ENCODE data around the gene ITGA5. TPM values are rescaled to one million over a fixed set of nuclear protein-coding genes. Genes with fewer than 3 reads are reported as not detected.

ITGA5 gene
- total RNA-seq, 1 donor from 2014 or later: 317 TPM

DNA sequence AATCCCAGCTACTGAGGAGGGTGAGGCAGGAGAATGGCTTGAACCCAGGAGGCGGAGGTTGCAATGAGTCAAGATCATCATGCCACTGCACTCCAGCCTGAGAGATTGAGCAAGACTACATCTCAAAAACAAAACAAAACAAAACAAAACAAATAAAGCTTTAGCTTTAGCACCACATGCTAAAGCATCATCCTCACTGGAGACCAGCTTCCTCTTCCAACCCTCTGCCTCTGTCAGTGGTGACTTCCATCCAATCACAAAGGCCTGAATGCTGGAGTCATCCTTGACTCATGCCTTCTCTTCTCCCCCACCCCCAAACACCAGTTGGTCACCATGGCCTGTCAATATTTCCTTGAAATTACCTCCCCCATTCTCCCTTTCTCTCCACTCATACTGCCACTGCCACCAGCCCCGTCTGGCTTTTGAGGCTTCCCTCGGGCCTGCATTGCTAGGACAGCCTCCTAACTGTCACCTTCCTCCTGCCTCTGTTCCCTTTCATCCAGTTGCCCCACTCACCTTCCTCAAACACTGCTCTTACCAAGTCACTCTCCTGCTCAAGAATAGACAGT lies 35.9 kb downstream of the ITGA5 start:
- peak overlapping the region; percentile 84 for H3K27ac Mint-ChIP-seq (ENCODE audit: unreplicated experiment)
- Histone ChIP-seq H3K4me2 (ENCODE audit: low read length) (peak overlapping the region; percentile 43), H3K4me3 (ENCODE audit: insufficient read depth, low read depth, low read length) (no peak overlapping the region), H3K9ac (ENCODE audit: low read length) (no peak overlapping the region), H4K20me1 (ENCODE audit: insufficient read depth, low read length) (peaks cover 4% of the 10 kb centered on the region), H3K4me1 (ENCODE audit: insufficient read depth, low read length) (peaks cover 17% of the 10 kb centered on the region), H3K27ac (ENCODE audit: low read depth, low read length) (peak overlapping the region; percentile 49), H2AFZ (ENCODE audit: low read depth, low read length) (peak overlapping the region; percentile 18), H3K9me3 (ENCODE audit: insufficient read depth, low read depth, low read length) (no peaks in the 10 kb centered on the region), H3K79me2 (ENCODE audit: insufficient read depth, low read length) (no peaks in the 10 kb centered on the region), H3K27me3 (ENCODE audit: insufficient read depth, low read length) (no peaks in the 10 kb centered on the region), H3K36me3 (ENCODE audit: insufficient read depth, low read length) (no peaks in the 10 kb centered on the region)
- H3K9me3 Mint-ChIP-seq (ENCODE audit: unreplicated experiment): peaks cover 1% of the 10 kb centered on the region
- no peaks in the 10 kb centered on the region for H3K27me3 Mint-ChIP-seq (ENCODE audit: low read depth, unreplicated experiment)
- DNase-seq (ENCODE audit: low read depth): peak; percentile 70
- H3K4me1 Mint-ChIP-seq (ENCODE audit: low read depth, unreplicated experiment): peaks cover 26% of the 10 kb centered on the region
- TF ChIP-seq, protein P1, sequence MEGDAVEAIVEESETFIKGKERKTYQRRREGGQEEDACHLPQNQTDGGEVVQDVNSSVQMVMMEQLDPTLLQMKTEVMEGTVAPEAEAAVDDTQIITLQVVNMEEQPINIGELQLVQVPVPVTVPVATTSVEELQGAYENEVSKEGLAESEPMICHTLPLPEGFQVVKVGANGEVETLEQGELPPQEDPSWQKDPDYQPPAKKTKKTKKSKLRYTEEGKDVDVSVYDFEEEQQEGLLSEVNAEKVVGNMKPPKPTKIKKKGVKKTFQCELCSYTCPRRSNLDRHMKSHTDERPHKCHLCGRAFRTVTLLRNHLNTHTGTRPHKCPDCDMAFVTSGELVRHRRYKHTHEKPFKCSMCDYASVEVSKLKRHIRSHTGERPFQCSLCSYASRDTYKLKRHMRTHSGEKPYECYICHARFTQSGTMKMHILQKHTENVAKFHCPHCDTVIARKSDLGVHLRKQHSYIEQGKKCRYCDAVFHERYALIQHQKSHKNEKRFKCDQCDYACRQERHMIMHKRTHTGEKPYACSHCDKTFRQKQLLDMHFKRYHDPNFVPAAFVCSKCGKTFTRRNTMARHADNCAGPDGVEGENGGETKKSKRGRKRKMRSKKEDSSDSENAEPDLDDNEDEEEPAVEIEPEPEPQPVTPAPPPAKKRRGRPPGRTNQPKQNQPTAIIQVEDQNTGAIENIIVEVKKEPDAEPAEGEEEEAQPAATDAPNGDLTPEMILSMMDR (IDR thresholded peaks at IDR 0.05; ENCODE audit: insufficient read depth, low read depth, low read length): no peak
- TF ChIP-seq EZH2 (IDR thresholded peaks at IDR 0.05; ENCODE audit: insufficient read depth, low read length): no peak
- no peak for FAIRE-seq
- H3K36me3 Mint-ChIP-seq (ENCODE audit: low read depth, unreplicated experiment): peaks cover 11% of the 10 kb centered on the region
- peak overlapping the region; percentile 40 for H3K4me3 Mint-ChIP-seq (ENCODE audit: unreplicated experiment)

DNA sequence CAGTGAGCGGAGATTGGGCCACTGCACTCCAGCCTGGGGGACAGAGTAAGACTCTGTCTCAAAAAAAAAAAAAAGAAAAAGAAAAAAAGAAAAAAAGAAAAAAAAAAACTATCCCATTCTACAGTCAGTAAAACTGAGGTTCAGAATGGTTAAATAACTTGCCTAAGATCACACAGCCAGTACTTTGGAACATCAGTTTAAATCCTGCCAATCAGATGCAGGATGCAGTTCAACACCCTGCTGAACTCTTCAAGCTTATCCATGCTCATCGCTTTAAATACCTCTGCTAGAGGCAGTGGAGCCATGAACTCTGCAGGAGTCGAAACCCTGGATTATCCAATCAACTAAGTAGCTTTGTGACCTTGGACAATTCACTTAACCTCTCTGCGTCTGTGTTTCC lies 37.9 kb downstream of the ITGA5 start:
- peaks cover 21% of the 10 kb centered on the region for H3K4me1 Mint-ChIP-seq (ENCODE audit: low read depth, unreplicated experiment)
- H3K79me2 ChIP-seq (ENCODE audit: insufficient read depth, low read length): no peaks in the 10 kb centered on the region
- peaks cover 15% of the 10 kb centered on the region for H3K36me3 Mint-ChIP-seq (ENCODE audit: low read depth, unreplicated experiment)
- H3K27ac ChIP-seq (ENCODE audit: low read depth, low read length): no peak overlapping the region
- FAIRE-seq (no peak), DNase-seq (ENCODE audit: low read depth) (no peak)
- H3K4me3 ChIP-seq (ENCODE audit: insufficient read depth, low read depth, low read length): no peak overlapping the region
- peaks cover 3% of the 10 kb centered on the region for H3K9me3 Mint-ChIP-seq (ENCODE audit: unreplicated experiment)
- H3K4me3 Mint-ChIP-seq (ENCODE audit: unreplicated experiment): no peak overlapping the region
- H2AFZ ChIP-seq (ENCODE audit: low read depth, low read length): no peak overlapping the region
- H4K20me1 ChIP-seq (ENCODE audit: insufficient read depth, low read length): peaks cover 4% of the 10 kb centered on the region
- peaks cover 6% of the 10 kb centered on the region for H3K27me3 Mint-ChIP-seq (ENCODE audit: low read depth, unreplicated experiment)
- H3K27ac Mint-ChIP-seq (ENCODE audit: unreplicated experiment): no peak overlapping the region
- TF ChIP-seq, protein P1 (IDR thresholded peaks at IDR 0.05; ENCODE audit: insufficient read depth, low read depth, low read length): no peak
- TF ChIP-seq EZH2 (IDR thresholded peaks at IDR 0.05; ENCODE audit: insufficient read depth, low read length): no peak
- no peaks in the 10 kb centered on the region for H3K27me3 ChIP-seq (ENCODE audit: insufficient read depth, low read length)
- H3K9me3 ChIP-seq (ENCODE audit: insufficient read depth, low read depth, low read length): no peaks in the 10 kb centered on the region
- H3K36me3 ChIP-seq (ENCODE audit: insufficient read depth, low read length): no peaks in the 10 kb centered on the region
- no peak overlapping the region for H3K9ac ChIP-seq (ENCODE audit: low read length)
- no peak overlapping the region for H3K4me2 ChIP-seq (ENCODE audit: low read length)
- H3K4me1 ChIP-seq (ENCODE audit: insufficient read depth, low read length): peaks cover 17% of the 10 kb centered on the region
